ENCODE data around the gene SEC61G.

- TF ChIP-seq CTCF (IDR thresholded peaks at IDR 0.05; ENCODE audit: low read depth, low read length) = no peak
- TF ChIP-seq EZH2phosphoT487 (IDR thresholded peaks at IDR 0.05; ENCODE audit: low read depth) = no peak
Observed at GRCh38 chr7:54792383-54792782, 33.4 kb upstream of the SEC61G start.

Data from OCI-LY3 (cell line).